CD4-positive, alpha-beta T cell treated with Interleukin-6 for 4 hours (primary cell): ENCODE data around the gene SPATA2.

ENCODE experiments used
- DNase-seq: peaks from one replicate; pipeline ENCODE4 v3.0.0-alpha.2; 2020; ENCODE audit warnings: mixed read lengths

SPATA2 gene

GRCh38 chr20:49858076-49858585, 57.2 kb downstream of the SPATA2 start:
- DNase-seq = no peak

- no peak for DNase-seq
These were observed 58.4 kb downstream of the SPATA2 start for GRCh38 chr20:49856904-49857303.

- no peak for DNase-seq
These were observed 61.0 kb downstream of the SPATA2 start for GRCh38 chr20:49854190-49854875.

- no peak for DNase-seq
These were observed 61.7 kb downstream of the SPATA2 start for GRCh38 chr20:49853640-49854039.
